Upper lobe of left lung (tissue), 6 donors: ENCODE results near the gene NEK11. TPM values are rescaled to one million over a fixed set of nuclear protein-coding genes. Genes with fewer than 3 reads are reported as not detected.
A peak's percentile ranks its signal among the peaks of the same experiment; 100 is the strongest.

Experiments
- ATAC-seq, 2 donors: fragments of 200-7000 bp; cut with Tn5 transposase; one replicate each; pipeline ENCODE4 v1.9.1; 2022; ENCODE audit warnings: mild to moderate bottlenecking in 2 of 2, moderate library complexity in 2 of 2; ENCODE audit not compliant: low FRiP score in 2 of 2
- DNase-seq, 2 donors: peaks; one replicate each; pipeline ENCODE4 v3.0.0-alpha.2; 2019 to 2020
- H3K27ac ChIP-seq, 4 donors: fragments of 200-600 bp; sonication (generic); one replicate each; pipeline ENCODE4 v1.5.1; 2016 to 2019
- H3K27me3 ChIP-seq, 4 donors: fragments of 200-600 bp; sonication (generic); one replicate each; pipeline ENCODE4 v1.5.1; 2017 to 2019
- H3K36me3 ChIP-seq, 4 donors: fragments of 200-600 bp; sonication (generic); one replicate each; pipeline ENCODE4 v1.5.1; 2016 to 2019
- H3K4me1 ChIP-seq, 4 donors: fragments of 200-600 bp; sonication (generic); one replicate each; pipeline ENCODE4 v1.5.1; 2018 to 2019
- H3K4me3 ChIP-seq, 4 donors: fragments of 200-600 bp; sonication (generic); one replicate each; pipeline ENCODE4 v1.5.1; 2017 to 2019; ENCODE audit warnings: mild to moderate bottlenecking in 2 of 4, moderate library complexity in 1 of 4
- H3K9me3 ChIP-seq, 4 donors: fragments of 200-600 bp; sonication (generic); one replicate each; pipeline ENCODE4 v1.5.1; 2018 to 2019
- CTCF ChIP-seq, 6 experiments: fragments of 450-650 bp in 4 of 6; fragments of 200-600 bp in 2 of 6; sonication (generic) in 2 of 6; IDR thresholded peaks; one replicate each; pipeline ENCODE4 v1.5.1; 2016 to 2019; ENCODE audit warnings: antibody characterized with exemption in 6 of 6
- EP300 ChIP-seq, 4 donors: sonication (generic); formaldehyde crosslinking; IDR thresholded peaks; one replicate each; pipeline ENCODE4 v1.5.1; 2017; ENCODE audit warnings: antibody characterized with exemption in 4 of 4, control low read depth in 2 of 4
- POLR2A ChIP-seq, 4 donors: fragments of 450-650 bp; IDR thresholded peaks; one replicate each; pipeline ENCODE4 v1.5.1; 2016 to 2017; ENCODE audit warnings: antibody characterized with exemption in 4 of 4, mild to moderate bottlenecking in 2 of 4
- POLR2AphosphoS5 ChIP-seq, 2 donors: sonication (generic); formaldehyde crosslinking; IDR thresholded peaks; one replicate each; pipeline ENCODE4 v1.5.1; 2017; ENCODE audit warnings: antibody characterized with exemption in 2 of 2
- WGBS, 2 donors: methylation state at CpG; one replicate each; pipeline ENCODE4 v1.1.5; 2017 to 2018; 5-methylcytosine and 5-hydroxymethylcytosine counted together
- total RNA-seq, 6 donors: library from RNA; depleted of rRNA in 4 of 6; stranded (reverse); fragments of >200 nt in 4 of 6; gene quantifications; one replicate each; pipeline versions ENCODE4 v1.1.0 to v1.2.1, GENCODE V29; 2016 to 2021
- donor health status: DM: no; HTN: no; CAD: no; lungs with moderate emphysema.
- donor health status: DM: no; HTN: yes; CAD: no; lungs with severe emphysema.

Gene NEK11
- total RNA-seq, 6 donors from 2014 or later: 2.4 to 40.4 (median 14.6) TPM

DNA sequence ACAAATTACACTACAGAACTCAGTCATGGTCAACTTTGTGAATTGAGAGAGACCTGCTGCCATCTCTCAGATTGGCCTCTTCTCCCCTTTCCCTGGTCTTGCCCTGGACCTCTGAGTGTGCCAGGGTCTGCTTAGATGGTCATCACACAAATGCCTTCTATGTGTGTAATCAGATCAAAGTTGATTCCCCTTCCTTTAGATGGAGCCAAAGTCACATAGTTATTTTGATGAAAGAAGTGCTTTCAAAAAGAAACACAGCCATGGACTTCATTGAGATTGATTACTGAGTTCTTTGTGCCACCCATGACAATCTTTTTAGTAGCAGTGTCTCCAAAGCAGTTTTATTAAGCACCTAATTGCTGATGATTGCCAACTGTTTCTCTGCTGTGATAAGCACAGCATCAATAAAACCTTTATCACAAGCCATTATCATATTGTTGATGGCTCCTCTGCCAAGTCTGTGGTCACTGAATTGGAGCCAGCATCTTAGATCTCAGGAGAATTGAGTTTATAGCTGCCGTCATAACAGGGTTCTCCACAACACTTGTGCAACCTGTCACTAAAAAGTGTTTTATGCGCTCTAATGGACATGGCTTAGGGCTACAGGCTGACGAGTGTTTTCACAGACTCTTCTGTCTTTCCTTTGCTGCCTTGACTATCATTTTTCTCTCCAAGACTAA lies 205.2 kb downstream of the NEK11 start:
- H3K36me3 ChIP-seq: no peaks in the 10 kb centered on the region
- no peak for DNase-seq
- ATAC-seq: no peak
- no peak overlapping the region for H3K27ac ChIP-seq
- no peaks in the 10 kb centered on the region for H3K9me3 ChIP-seq
- H3K27me3 ChIP-seq: no peaks in the 10 kb centered on the region
- no peaks in the 10 kb centered on the region for H3K4me1 ChIP-seq
- H3K4me3 ChIP-seq: no peak overlapping the region
- no peak for TF ChIP-seq POLR2AphosphoS5 (IDR thresholded peaks at IDR 0.05)
- no peak for TF ChIP-seq EP300 (IDR thresholded peaks at IDR 0.05)
- TF ChIP-seq CTCF (IDR thresholded peaks at IDR 0.05): no peak
- 78 to 82% methylated on average over 3 of the region's 3 CpGs for WGBS, 2 donors

- TF ChIP-seq POLR2A (IDR thresholded peaks at IDR 0.05): no peak
- no peak for TF ChIP-seq EP300 (IDR thresholded peaks at IDR 0.05)
- DNase-seq: no peak
- Histone ChIP-seq H3K27me3 (no peaks in the 10 kb centered on the region), H3K27ac (no peak overlapping the region), H3K4me3 (no peak overlapping the region), H3K4me1 (no peaks in the 10 kb centered on the region), H3K9me3 (no peaks in the 10 kb centered on the region), H3K36me3 (no peaks in the 10 kb centered on the region)
- peak in 1 of 2 donors; percentile 13 for ATAC-seq
- WGBS, 2 donors: 93 to 96% methylated on average over 3 of the region's 3 CpGs
These were observed 206.1 kb downstream of the NEK11 start for GRCh38 chr3:131232711-131233267.

DNA sequence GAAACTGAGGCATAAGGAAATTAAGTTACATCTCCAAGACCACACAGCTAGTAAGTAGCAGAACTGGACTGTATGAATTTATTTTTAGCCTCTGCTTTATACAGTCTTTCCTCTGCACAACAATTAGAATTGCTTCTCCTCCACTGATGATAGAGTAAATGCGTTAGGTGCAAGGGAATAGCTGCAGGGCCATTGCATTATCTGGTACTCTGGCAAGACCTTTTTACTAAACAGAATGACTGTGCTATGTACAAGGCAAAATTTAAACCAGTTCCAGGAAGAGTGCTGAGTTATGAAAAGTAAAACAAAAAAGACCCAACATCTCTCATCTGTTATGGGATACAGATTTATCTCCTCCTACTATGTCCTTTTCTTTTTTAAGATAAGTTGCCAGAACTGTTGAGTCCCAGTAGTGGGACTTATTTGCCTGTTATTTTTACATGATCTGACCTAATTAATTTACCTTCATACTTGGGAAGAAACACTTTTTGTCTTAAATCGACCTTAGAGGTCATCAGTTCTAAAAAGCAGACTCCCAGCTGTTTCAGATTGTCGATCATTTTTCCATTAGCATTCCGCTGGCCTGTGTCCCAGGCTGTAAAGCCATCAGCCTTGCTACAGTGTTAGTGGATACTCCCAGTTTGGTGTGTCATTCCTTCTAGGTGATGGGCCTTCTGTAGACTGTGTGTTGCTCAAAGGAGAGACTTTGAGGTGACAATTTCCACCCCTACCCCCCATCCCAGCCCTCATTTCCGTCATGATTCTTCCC lies 207.4 kb downstream of the NEK11 start:
- H3K4me1 ChIP-seq: no peaks in the 10 kb centered on the region
- DNase-seq (no peak), ATAC-seq (no peak)
- H3K27me3 ChIP-seq: no peaks in the 10 kb centered on the region
- H3K27ac ChIP-seq: no peak overlapping the region
- no peaks in the 10 kb centered on the region for H3K36me3 ChIP-seq
- no peaks in the 10 kb centered on the region for H3K9me3 ChIP-seq
- H3K4me3 ChIP-seq: no peak overlapping the region
- no peak for TF ChIP-seq EP300 (IDR thresholded peaks at IDR 0.05)
- TF ChIP-seq POLR2A (IDR thresholded peaks at IDR 0.05): no peak
- TF ChIP-seq POLR2AphosphoS5 (IDR thresholded peaks at IDR 0.05): no peak
- TF ChIP-seq CTCF (IDR thresholded peaks at IDR 0.05): no peak
- 83 to 84% methylated on average over 5 of the region's 5 CpGs for WGBS, 2 donors

DNA sequence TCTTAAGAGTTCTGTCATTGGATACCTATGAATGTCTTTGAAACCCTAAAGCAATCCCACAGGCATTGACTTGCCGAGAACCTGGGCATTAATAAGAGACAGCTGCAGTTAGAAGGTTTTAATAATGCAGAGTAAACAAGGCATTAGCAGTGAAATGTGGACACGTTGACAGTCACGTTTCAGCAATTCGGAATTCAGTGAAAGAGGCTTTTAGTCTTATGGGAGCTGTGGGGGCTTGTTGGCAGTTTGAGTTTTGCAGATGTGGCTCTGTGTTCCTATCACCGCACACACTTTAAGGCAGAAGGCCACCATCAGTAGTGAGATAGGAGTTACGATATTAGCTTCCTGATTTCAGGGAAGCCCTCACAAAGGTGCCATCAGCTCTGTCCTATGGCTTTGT lies 209.7 kb downstream of the NEK11 start:
- 90 to 93% methylated on average over 6 of the region's 6 CpGs for WGBS, 2 donors

More for the DNA sequence above, 209.7 kb downstream of the NEK11 start:
- Histone ChIP-seq H3K4me3 (no peak overlapping the region), H3K36me3 (no peaks in the 10 kb centered on the region), H3K4me1 (no peaks in the 10 kb centered on the region), H3K27me3 (no peaks in the 10 kb centered on the region), H3K9me3 (no peaks in the 10 kb centered on the region), H3K27ac (no peak overlapping the region)
- TF ChIP-seq POLR2A (IDR thresholded peaks at IDR 0.05) (no peak), CTCF (IDR thresholded peaks at IDR 0.05) (no peak), POLR2AphosphoS5 (IDR thresholded peaks at IDR 0.05) (no peak), EP300 (IDR thresholded peaks at IDR 0.05) (no peak)
- ATAC-seq (no peak), DNase-seq (no peak)
